Bronchial epithelial cell (primary cell): Measurements from ENCODE around the gene HEXIM1. TPM values are rescaled to one million over a fixed set of nuclear protein-coding genes. Genes with fewer than 3 reads are reported as not detected.
A peak's percentile ranks its signal among the peaks of the same experiment; 100 is the strongest.

Experiments used
- DNase-seq: peaks from one replicate; pipeline ENCODE4 v3.0.0-alpha.2; 2010; ENCODE audit warnings: low read depth
- FAIRE-seq: peaks from 2 replicates; lab custom pipeline; 2011; peaks lifted over from hg19 to GRCh38; lab: Jason Lieb, UNC
- H3K27me3 ChIP-seq: 2 replicates; pipeline ENCODE4 v1.5.1; 2011; ENCODE audit warnings: low read length; ENCODE audit not compliant: control insufficient read depth, insufficient read depth
- H3K36me3 ChIP-seq: 2 replicates; pipeline ENCODE4 v1.5.1; 2011; ENCODE audit warnings: low read length; ENCODE audit not compliant: control insufficient read depth, insufficient read depth
- H3K4me3 ChIP-seq: 2 replicates; pipeline ENCODE4 v1.5.1; 2011; ENCODE audit warnings: mild to moderate bottlenecking, low read depth, low read length, control low read depth
- total RNA-seq: library from RNA; depleted of rRNA; stranded (reverse); fragments of >200 nt; gene quantifications from 2 replicates; pipeline ENCODE4 v1.2.1, GENCODE V29; 2014
- TF ChIP-seq, protein P1 (sequence below): IDR thresholded peaks from 2 replicates; pipeline ENCODE4 v1.5.1; 2011; ENCODE audit warnings: mild to moderate bottlenecking, moderate library complexity, low read length, control low read depth, inconsistent platforms; ENCODE audit not compliant: insufficient read depth, severe bottlenecking

Gene HEXIM1
- total RNA-seq, 1 donor from 2014 or later: 7.1 TPM

DNA sequence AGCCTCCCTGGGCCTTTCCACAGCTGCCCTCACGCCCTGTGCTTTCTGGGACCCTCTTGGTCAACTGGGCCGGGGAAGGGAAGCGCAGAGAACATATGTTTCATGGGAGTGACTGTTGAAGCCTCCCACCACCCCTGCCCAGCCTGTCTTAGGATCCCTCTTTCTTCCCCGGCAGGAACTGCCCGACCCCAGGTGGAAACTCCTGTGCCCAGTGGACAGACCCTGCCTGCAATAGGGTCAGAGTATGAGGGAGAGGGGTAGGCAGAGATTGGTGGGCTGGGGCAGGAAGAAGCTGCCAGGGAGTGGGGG, 23.9 kb downstream of the HEXIM1 start:
- Histone ChIP-seq H3K36me3 (no peaks in the 10 kb centered on the region), H3K4me3 (peak overlapping the region; percentile 46), H3K27me3 (no peaks in the 10 kb centered on the region)
- no peak for FAIRE-seq
- DNase-seq: no peak
- TF ChIP-seq, protein P1, sequence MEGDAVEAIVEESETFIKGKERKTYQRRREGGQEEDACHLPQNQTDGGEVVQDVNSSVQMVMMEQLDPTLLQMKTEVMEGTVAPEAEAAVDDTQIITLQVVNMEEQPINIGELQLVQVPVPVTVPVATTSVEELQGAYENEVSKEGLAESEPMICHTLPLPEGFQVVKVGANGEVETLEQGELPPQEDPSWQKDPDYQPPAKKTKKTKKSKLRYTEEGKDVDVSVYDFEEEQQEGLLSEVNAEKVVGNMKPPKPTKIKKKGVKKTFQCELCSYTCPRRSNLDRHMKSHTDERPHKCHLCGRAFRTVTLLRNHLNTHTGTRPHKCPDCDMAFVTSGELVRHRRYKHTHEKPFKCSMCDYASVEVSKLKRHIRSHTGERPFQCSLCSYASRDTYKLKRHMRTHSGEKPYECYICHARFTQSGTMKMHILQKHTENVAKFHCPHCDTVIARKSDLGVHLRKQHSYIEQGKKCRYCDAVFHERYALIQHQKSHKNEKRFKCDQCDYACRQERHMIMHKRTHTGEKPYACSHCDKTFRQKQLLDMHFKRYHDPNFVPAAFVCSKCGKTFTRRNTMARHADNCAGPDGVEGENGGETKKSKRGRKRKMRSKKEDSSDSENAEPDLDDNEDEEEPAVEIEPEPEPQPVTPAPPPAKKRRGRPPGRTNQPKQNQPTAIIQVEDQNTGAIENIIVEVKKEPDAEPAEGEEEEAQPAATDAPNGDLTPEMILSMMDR: peak; percentile 3

DNA sequence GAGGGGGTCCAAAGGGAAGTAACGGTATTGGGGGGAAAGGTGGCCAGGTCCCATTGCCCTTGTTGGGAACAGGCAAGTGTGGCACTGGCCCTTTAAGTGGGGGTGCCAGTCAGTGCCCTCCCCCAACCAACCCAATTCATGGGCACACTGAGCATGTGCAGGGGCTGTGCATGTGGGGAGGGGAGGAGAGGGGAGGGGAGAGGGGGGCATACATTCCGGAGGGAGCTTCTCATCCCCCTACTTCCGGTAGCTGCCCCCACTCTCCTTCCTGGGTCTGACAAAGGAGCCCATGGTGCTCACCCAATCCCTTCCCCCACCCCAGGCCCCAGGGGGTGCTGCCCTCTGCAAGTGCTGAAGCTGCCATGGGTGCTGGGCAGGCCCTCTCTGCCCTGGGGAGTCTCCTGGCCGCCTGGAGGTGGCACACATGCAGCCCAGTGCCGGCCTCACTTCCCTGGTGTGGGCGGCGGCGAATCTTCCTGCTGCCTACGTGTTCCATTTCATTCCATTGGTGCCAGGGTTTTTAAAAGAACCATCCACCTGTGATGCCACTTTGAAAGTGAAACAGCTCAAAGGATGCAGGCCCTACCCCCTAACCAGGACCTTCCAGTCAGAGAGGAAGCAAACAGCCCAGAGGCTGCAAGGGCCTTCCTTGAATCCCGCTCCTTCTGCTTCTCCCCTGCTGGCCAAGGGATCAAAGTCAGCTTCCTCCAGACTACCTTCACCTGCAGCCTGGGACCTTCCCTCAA, 24.4 kb downstream of the HEXIM1 start:
- FAIRE-seq (no peak), DNase-seq (peak; percentile 83)
- Histone ChIP-seq H3K4me3 (peak overlapping the region; percentile 46), H3K36me3 (no peaks in the 10 kb centered on the region), H3K27me3 (no peaks in the 10 kb centered on the region)
- TF ChIP-seq, protein P1: peak; percentile 37

- no peak overlapping the region for H3K4me3 ChIP-seq
- no peaks in the 10 kb centered on the region for H3K27me3 ChIP-seq
- no peaks in the 10 kb centered on the region for H3K36me3 ChIP-seq
- DNase-seq: no peak
- TF ChIP-seq, protein P1: no peak
- FAIRE-seq: no peak
Measured at GRCh38 chr17:45175759-45176115, 27.5 kb downstream of the HEXIM1 start.

DNA sequence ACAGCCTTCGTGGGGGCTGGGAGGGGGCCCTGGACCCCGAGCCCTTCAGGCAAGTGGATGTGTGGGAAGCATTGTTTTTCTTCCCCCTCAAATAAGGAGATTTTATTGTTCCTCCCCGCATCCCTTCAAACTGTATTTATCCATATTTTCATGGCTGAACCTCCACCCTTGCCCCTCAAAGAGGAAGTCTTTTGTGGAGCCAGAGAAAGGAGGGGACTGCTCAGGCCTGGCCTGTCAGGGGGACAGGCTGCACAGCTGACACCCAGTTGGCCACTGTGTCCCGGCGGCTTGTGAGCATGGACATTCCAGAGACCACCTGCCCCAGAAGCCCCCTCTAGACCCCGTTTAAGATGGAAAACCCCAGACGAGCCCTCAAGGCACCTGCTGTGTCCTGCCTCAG, 29.3 kb downstream of the HEXIM1 start:
- TF ChIP-seq, protein P1: no peak
- FAIRE-seq (no peak), DNase-seq (no peak)

DNA sequence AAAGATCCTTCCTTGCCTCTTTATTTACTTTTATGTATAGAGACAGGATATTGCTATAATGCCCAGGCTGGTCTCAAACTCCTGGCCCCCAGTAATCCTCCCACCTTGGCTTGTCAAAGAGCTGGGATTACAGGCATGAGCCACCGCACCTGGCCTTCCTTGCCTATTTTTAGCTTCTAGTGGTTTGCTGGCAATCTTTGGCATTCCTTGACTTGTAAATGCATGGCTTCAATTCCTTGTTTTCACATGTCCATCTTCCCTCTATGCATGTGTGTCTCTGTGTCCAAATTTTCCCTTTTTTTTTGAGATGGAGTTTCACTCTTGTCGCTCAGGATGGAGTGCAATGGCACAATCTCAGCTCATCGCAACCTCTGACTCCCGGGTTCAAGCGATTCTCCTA, 35.9 kb downstream of the HEXIM1 start:
- FAIRE-seq (no peak), DNase-seq (peak; percentile 37)
- no peaks in the 10 kb centered on the region for H3K27me3 ChIP-seq
- TF ChIP-seq, protein P1: no peak
- H3K4me3 ChIP-seq: no peak overlapping the region
- H3K36me3 ChIP-seq: no peaks in the 10 kb centered on the region

More for the DNA sequence above, 29.3 kb downstream of the HEXIM1 start:
- Histone ChIP-seq H3K36me3 (no peaks in the 10 kb centered on the region), H3K27me3 (no peaks in the 10 kb centered on the region), H3K4me3 (no peak overlapping the region)

DNA sequence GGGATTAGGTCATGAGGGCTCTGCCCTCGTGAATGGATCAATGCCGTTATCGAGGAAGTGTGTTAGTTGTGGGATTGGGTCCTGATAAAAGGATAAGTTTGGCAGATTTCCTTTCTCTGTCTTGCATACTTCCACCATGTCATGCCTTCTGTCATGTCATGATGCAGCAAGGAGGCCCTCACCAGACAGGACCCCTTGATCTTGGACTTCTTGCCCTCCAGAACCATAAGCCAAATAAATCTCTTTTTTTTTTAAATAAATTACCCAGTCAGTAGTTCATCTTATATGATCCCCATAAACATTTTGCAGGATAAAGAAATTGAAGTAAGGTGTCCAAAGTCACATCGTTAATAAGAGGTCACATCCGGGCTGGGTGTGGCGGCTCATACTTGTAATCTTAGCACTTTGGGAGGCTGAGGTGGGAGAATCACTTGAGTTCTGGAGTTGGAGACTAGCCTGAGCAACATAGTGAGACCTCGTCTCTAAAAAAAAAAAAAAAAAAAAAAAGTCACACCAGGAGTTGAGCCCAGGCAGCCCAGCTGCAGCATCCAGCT, 38.6 kb downstream of the HEXIM1 start:
- Histone ChIP-seq H3K27me3 (no peaks in the 10 kb centered on the region), H3K4me3 (no peak overlapping the region), H3K36me3 (no peaks in the 10 kb centered on the region)
- FAIRE-seq: no peak
- DNase-seq: no peak
- TF ChIP-seq, protein P1: no peak
